GM19468 (cell line): ENCODE measurements around the gene IGSF21.

Source experiments
- ATAC-seq: cut with Tn5 transposase; IDR thresholded peaks from one replicate; pipeline ENCODE4 v1.9.1; 2021; ENCODE audit warnings: mild to moderate bottlenecking, moderate library complexity, moderate number of reproducible peaks; ENCODE audit not compliant: unreplicated experiment; ENCODE audit errors: extremely low read depth

The IGSF21 gene

DNA sequence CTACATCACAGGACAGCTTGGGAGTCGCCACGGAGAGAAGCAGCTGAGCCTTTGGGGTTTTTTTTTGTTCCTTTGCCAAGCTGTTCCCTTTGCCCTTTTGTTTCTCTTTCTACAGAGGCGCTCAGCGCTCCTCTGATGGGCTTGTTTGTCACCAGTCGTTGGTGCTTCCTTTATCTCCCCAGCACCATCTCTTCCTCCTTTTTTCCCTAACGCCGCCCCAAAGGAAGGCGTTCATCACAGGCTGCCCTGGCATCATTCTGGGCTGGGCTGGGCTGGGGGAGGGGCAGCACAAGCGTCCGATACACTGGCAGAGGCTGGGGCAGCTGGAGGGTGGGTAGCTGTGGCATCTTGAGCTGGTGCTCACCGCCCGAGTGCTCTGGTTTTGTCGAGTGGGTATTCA is 10.5 kb downstream of the IGSF21 start:
- no peak for ATAC-seq

DNA sequence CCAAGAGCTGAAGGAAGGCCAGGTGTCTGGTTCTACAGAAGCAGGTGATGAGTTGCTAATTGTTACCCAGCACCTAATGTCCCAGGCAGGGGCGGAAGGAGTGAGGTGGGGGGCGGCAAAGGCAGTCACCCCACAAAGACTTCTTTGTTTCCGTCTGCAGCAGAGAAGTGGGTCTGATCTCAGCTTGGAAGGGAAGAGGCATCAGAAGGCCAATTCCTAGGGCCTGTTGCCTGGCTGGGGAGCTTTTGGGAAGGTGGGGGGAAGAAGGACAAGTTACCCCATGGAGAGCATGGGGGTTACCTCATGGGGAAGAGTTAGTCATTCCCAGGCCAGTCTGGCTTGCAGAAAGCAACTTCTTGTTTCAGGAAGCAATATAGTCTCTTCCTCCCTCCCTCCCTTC is 10.9 kb downstream of the IGSF21 start:
- ATAC-seq: no peak

DNA sequence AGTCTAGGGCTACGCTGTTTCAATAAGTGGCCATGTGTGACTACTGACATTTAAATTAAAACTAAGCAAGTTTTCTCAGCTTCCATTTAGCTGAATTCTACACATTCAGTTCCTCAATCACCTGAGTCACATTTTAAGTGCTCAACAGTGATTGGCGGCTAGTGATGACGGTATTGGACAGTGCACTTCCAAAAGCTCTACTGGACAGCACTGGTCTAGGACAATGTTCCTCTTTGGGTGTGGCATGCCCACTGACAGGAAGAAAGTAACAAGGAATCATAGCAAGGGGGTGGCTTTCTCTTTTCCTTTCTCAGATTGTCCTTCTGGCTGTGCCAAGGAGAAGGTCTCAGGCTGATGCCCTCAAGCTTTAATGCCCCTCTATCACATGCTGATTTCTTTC is 11.7 kb downstream of the IGSF21 start:
- ATAC-seq: no peak

DNA sequence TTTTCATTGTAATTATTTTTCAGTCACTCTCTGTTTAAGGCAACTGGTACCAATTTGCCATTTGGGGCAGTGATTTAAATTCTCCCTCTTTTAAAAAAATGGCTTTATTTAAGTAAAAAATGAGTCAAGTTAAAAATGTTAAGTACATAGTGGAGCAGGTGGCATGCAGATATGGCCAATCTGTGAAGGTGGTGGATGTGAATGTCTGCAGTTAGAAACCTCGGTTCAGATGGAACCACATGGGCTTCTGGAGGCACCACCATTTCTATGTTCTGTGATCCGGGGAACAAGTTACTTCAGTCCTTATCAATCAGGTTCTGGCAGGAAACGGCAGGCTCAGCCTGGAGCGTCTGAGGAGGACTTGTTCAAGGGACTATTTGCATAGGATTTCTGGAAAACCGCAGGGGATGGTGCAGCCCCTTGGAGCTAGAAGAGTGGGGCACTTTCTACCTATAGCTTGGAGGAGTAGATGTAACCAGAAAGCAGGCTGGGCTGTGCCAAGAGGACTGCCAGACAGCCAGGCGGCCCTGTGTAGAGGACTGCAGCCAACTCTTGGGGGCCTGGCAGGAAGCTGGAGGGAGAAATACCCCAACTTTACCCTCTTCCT is 12.3 kb downstream of the IGSF21 start:
- no peak for ATAC-seq

DNA sequence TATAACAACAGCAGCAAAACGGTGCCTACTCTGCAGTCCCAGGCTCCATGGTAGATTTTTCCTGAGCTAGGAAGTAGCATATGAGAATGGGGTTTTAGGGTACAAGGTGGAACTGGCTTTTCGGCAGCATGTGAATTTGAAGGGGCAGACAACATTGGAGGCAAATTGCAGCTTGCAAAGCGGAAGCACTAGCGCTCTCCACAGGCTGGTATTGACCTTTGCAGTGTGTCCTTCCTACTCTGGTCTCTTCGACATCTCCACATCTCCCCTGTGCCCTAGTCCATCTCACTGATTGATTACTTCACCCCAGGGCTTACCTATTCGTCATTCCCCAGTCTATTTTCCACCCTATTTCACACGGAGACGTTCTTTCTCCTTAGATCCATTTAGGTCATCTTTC is 13.0 kb downstream of the IGSF21 start:
- no peak for ATAC-seq

DNA sequence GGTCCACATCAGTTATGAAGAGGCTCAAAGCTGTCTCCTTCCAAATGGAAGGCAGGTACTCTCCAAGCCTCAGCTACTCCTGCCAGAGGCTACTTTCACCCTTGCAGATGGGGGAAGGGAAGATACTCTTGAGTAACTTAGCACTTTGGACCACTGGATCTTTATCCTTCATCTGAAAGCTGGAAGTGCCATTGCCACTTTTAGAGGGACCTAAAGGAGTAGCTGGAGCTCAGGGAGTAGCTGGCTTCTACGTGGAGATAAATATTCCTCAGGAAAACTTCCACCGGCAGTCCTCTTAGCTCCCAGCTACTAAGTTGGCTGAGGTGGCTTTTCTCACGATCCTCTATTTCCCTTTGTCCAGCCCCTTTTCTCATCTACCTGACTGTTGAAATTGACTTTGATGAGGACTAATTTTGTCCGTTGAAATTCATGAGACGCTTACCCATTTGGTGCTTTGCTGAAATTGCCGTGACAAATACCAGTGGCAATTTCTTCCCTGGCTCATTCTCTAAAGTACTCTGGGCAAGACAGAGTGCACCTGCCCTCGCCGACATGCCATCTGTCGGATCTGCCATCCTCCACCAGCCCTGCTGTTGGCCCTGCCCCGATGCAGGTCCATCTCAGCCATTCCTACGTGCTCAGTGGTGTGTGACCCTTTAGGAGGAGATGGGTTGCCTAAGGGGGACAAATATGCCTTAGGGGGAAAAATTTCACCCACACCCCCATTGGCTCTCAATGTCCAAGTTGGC is 13.6 kb downstream of the IGSF21 start:
- ATAC-seq: no peak

DNA sequence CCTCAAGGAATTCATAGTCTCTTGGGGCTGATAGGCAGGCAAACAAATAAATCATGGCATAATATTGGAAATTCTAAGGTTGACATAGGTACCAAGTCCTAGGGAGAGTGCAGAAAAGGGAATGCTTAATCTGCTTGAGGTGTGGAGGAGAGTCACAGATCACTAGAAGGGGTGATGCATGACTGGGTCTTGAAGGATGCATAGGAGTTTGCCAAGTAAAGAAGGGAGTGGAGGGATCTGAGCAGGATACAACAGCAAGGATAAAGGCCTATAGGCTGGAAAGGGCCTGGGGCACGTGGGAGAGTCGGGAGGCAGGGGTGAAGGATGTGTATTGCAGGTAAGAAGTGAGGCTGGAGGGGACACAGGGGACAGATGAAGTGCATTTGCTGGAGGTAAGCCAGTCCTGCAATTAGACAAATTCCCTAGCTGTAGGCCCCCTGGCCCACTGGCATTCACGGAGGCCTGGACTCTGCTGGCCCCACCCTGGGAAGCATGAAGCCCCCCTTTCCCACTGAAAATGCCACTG is 15.9 kb downstream of the IGSF21 start:
- no peak for ATAC-seq

DNA sequence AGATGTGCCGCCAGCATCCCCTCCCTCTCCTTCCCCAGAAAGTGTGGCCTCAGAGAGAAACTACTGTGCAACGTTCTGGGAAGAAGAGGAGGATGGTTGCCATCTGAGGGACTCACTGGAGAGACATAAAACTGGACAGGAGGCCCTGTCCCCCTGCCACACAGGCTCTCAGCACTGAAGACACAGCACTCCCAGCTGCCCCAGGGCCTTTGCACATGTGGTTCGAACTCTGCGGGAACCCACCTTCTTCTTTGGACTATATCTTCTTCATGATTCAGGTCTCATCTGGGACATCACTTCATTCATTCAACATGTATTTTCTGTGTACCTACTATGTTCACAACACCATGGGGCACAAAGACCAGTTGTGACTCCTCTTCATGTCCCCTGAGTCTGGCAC is 17.4 kb downstream of the IGSF21 start:
- ATAC-seq: no peak

DNA sequence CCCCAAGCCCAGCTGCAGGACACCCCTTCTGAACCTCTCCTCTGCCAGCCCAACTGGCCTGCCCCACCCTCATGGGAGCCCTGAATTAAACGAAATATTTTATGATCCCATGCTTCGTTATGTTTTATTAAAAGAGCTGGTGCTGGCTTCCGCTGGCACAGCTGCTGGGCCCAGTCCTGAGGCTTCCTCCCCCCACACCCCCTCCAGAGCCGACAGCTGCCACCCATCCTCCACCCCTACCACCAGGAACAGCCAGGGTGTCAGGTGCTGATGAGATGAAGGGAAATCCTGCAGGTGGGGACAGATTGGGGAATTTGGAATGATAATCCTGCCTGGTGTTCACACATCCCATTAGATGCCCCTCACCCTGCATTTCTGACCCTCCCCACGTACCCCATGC is 19.0 kb downstream of the IGSF21 start:
- ATAC-seq: no peak

DNA sequence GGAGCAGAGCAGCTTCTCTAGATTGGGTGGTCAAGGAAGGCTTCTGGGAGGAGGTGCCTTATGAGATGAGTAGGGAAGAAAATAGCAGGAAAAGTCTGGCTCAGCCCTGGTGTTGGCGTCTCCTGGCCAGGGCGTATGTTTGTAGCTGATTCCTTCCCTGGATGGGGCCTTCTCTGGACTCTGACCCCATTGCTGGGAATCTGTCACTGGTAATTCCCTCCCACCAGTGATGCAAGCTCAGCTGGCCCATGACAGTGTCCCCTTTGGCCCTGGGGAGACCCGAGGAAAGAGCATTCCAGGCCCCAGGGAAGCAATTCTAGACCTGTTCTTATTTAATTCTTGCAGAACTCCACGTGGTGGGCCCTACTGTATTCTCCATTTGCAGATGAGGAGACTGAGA is 20.7 kb downstream of the IGSF21 start:
- ATAC-seq: no peak

DNA sequence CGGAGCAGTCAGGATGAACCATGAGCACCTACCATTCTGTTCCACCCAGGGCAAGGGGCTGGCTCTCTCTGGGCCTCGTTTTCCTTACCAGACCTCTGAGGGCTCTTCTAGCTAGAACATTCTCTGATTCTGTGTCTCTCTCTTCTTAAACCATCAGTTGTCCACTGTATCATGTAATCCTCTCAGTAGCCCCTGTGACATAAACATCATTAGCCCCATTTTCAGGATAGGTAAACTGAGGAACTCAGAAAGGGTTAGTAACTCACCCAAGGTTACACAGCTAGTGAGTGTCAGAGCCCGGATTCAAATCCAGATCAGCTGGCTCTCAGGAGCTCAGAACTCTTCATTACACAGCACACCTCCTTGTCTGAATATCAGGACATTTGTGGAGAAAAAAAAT is 22.8 kb downstream of the IGSF21 start:
- no peak for ATAC-seq

DNA sequence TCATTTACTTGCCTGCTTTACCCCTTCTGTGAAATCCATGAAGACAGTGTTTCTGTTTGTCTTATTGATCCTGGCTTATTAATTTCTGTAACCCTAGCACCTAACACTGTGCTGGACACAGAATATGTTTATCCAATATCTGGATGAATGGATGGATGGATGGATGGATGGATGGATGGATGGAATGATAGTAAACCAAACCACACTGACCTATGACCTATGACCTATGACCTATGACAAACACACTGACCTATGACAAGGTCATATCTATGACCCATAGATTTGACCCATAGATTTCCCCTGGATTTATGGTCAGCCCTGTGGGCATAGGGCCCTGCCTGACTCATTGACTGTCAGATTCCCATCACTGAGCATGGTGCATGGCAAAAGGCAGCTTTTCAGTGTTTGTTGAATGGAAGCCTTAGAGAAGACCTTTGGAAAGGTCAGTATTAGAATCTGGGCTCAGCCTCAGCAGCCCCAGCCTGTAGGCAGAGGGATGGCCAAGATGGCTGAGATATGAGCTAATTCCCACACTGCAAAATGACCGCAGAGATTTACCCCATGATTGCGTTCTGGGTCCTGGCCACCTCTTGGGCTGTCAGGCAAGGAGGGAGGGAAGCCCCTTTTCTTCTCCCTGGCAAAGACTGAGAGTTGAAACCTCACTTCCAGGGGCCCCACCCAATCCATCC is 24.6 kb downstream of the IGSF21 start:
- no peak for ATAC-seq

DNA sequence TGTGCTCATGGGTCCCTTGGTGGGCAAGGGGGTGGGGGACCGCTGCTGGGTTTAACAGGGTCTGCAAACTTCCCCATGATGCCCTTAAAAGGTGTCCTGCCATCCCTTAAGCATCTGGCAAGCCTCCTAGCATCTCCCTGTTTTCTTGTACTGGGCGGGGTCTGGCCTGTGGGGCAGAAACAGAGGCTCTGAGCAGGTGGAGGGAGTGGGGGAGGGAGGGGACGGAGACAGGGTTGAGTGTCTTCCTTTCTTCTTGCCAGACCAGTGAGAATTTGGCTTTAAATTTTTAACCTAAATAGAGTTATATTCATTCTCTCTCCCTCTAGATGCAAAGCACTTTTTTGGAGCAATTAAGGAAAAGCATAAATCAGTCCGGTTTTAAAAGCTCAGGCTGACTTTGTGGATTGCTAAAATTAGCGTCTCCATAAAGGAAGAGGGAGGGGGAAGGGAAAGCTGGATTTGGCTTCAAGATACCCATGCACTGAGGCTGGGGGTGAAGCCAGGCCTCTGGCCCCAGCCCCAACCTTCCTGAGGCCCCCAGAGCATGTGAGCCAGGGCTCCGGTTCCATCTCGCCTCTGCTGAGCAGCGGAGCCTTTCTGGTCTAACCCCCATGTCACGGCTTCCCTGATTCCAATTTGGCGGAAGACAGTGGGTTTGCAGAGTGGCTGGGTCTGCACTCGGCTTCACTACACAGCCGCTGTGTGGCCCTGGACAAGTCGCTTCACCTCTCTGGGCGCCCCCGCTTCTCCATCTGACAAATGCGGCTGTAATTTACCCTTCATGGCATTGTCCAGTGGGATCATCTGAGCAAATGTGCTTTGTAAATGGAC is 25.3 kb downstream of the IGSF21 start:
- ATAC-seq: no peak

DNA sequence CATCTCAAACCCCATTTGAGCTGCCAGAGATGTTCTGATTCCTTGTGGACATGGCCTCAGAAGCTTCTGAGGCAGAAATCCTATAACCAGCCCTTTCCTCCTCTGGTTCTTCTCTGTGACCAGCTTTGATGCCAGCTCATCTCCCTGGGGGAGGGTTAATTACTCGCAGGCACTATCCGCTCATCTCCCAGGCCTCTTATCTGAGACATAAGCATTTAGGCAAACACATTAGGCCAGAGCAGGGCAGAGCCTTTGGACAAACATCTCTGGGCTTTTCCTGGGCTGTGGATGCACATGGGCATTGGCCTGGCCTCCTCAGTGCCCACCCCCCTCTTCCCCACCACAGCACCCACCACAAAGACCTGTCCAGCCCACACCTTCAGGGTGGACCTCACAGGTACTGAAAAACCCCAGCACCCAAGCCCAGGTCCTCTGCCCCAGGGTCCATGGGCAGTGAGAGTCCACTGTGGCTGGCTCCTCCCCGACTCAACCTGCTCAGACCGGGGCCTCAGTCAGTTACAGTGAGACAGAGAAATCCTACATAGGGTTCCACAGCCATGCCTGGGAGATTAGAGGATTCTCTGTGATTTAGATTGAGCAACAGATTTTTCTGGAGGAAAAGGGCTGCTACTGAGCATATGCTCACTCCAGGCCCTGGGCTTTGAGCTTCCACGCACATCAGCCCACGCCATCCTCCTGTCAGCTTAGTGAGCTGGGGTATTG is 26.9 kb downstream of the IGSF21 start:
- no peak for ATAC-seq

DNA sequence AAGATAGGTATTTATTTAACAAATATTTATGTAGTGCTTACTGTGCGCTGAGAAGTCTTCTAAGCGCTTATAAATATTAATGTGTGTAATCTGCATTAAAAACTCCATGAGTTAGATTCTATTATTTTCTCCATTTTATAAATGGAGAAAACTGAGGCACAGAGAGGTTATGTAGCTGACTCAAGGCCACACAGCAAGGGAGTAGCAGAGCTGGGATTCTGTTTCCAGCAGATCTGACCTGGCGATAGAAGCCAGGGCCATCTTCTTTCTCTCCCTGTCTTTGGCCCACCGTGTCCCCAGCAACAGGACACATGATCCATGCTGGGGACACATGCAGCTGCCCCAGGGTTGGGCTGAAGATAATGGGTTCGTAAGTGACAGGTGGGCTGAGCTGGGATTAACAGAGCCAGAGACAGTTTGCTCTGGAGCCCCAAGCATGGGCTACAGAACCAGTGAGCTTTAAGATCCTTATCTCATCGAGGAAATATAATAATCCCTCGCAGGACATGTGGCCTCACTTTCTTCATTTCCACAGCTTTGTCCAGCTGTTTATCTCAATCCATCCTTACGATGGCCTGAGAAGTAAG is 30.3 kb downstream of the IGSF21 start:
- no peak for ATAC-seq

DNA sequence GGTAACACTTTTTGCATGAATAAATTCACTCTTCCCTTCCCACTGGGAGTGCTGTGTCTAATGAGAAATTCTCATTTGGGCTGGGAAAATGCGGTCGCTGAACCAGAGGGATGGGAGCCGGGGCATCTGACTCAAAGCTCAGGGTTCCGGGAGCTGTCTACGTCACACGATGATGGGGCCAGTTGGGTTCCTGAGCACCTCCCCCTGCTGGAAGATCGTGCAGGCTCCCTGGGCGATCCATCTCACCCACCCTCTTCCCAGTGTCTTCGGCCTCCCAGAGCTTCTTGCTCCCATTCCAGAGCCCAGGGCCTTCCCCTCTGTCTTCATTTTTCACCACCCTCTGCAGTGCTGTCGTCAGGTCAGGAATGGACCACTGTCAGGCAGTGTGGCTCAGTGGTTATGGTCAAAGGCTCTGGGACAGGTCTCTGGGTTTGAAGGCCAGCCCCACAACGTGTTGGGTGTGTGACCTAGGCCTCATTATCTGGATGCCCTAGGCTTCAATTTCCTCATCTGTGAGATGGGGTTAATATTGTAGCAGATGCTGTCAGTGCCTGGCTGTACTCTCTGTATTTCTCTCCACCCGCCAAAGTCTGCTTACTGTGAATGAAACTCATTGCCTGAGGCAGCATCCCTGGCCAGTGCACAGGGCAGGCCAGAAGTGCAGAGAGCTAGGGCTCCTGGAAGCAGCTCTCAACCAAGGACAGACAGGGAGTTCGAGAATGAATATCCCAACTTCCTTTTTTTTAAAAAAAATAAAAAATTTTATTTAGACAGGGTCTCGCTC is 31.8 kb downstream of the IGSF21 start:
- ATAC-seq: no peak

DNA sequence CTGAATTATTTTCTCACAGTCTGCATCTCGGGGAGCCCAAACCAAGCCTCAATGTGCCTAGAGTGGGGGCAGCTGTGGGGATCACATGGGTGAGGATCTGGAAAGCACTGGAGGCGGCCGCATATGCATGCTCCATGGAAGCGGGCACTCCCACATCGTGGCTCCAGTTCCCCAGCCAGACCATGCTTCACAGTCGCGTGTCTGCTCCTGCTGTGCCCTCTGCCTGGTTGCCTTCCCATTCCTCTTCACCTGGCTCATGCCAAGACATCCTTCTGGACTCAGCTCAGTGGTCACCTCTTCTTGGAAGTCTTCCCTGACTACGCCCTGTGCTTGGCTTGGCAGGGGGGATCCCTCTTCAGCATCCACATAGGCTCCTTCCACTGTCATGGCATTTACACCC is 32.8 kb downstream of the IGSF21 start:
- ATAC-seq: no peak

DNA sequence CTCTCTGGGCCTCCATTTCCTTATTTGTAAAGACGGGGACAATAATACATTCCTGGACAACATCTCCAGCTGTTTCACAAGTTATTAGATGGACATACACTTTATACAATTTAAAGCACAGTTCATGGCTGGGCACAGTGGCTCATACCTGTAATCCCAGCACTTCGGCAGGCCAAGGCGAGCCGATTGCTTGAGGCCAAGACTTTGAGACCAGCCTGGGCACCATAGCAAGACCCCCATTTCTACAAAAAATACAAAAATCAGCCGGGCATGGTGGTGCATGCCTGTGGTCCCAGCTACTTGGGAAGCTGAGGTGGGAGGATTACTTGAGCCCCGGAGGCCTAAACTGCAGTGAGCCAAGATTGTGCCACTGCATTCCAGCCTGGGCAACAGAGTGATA is 34.1 kb downstream of the IGSF21 start:
- no peak for ATAC-seq

DNA sequence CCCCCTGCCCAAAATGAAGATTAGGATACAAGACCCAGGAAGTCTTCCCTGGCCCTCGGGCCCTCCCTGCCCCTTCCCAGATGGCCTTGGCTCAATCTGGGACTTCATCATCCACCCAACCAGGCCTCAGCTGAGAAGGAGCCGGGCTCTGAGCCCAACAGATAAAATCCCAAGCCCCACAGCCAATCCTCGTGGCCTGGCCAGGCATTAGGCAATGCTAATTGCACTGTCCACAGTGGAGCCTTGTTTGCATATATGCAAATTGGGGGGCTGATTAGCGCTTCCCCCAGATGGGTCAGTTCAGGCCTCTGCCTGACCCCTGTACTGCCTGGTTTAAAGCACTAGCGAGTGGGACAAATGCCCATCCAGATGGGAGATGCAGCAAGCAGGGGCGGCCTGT is 34.9 kb downstream of the IGSF21 start:
- no peak for ATAC-seq
